ENCODE results near the gene GOLGA6L2.

- TF ChIP-seq CTCF (IDR thresholded peaks at IDR 0.05 in 4 of 5, conservative IDR thresholded peaks at IDR 0.05 in 1 of 5) (no peak), POLR2A (IDR thresholded peaks at IDR 0.05) (no peak)
These were observed 44.9 kb downstream of the GOLGA6L2 start for GRCh38 chr15:23402140-23402539.
